Measurements from ENCODE around the gene ZNRF2. TPM values are rescaled to one million over a fixed set of nuclear protein-coding genes. Genes with fewer than 3 reads are reported as not detected.

Gene ZNRF2
- polyA plus RNA-seq, 1 donor (not counting 4 experiments of a cell fraction or from before 2014, with no cell fraction given): 7.0 TPM

DNA sequence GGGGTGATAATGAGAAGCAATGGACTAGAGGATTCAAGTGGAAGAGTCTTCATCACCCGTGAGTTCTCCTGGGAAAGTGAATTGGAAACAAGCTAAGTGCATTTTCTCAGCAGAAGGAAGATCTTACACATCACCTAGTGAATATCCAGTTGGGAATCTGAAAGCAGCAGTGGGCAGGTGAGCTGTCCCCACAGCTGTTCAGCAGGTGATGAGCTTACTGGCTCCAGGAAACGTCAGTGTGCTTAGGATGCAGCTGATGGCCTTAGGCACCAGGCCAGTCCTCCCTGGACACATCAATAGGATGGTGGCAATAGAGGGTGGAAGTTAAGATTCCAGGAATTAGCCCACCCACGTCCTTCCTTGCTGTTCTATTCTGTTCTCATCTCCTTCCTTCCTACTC, 127.5 kb downstream of the ZNRF2 start:
- Histone ChIP-seq H3K4me1 (ENCODE audit: control insufficient read depth, extremely low read depth, insufficient read depth, low read length) (peaks cover 11% of the 10 kb centered on the region), H3K27ac (ENCODE audit: control insufficient read depth, insufficient read depth, low read length) (no peak overlapping the region), H3K4me2 (ENCODE audit: control insufficient read depth, extremely low read depth, insufficient read depth, low read depth, low read length) (no peak overlapping the region), H3K27me3 (ENCODE audit: control insufficient read depth, extremely low read depth, insufficient read depth, low read length) (no peaks in the 10 kb centered on the region), H3K9me1 (ENCODE audit: control insufficient read depth, extremely low read depth, insufficient read depth, low read length) (no peaks in the 10 kb centered on the region), H3K79me2 (ENCODE audit: control insufficient read depth, insufficient read depth, low read length) (no peaks in the 10 kb centered on the region), H3K36me3 (ENCODE audit: control insufficient read depth in 2 of 2, extremely low read depth in 1 of 2, insufficient read depth in 2 of 2, low read length in 2 of 2) (no peaks in the 10 kb centered on the region), H3K4me3 (ENCODE audit: control insufficient read depth in 2 of 3, extremely low read depth in 1 of 3, insufficient read depth in 2 of 3, low read depth in 1 of 3, low read length in 3 of 3) (no peak overlapping the region), H2AFZ (ENCODE audit: control insufficient read depth, low read length) (no peak overlapping the region), H4K20me1 (ENCODE audit: control insufficient read depth, extremely low read depth, insufficient read depth, low read length) (no peaks in the 10 kb centered on the region), H3K9ac (ENCODE audit: control insufficient read depth, extremely low read depth, insufficient read depth, low read length) (no peak overlapping the region), H3K9me3 (ENCODE audit: control insufficient read depth, low read depth, low read length) (no peaks in the 10 kb centered on the region)
- DNase-seq (ENCODE audit: low read depth, low spot score) (no peak), FAIRE-seq (no peak)
- dilution Hi-C loops (cut with MboI; ENCODE audit: extremely low pct_ligation_motif_present, low sequenced_read_pairs): no loop called here
- TF ChIP-seq EZH2 (IDR thresholded peaks at IDR 0.05; ENCODE audit: low read length): no peak
- TF ChIP-seq, protein P1, sequence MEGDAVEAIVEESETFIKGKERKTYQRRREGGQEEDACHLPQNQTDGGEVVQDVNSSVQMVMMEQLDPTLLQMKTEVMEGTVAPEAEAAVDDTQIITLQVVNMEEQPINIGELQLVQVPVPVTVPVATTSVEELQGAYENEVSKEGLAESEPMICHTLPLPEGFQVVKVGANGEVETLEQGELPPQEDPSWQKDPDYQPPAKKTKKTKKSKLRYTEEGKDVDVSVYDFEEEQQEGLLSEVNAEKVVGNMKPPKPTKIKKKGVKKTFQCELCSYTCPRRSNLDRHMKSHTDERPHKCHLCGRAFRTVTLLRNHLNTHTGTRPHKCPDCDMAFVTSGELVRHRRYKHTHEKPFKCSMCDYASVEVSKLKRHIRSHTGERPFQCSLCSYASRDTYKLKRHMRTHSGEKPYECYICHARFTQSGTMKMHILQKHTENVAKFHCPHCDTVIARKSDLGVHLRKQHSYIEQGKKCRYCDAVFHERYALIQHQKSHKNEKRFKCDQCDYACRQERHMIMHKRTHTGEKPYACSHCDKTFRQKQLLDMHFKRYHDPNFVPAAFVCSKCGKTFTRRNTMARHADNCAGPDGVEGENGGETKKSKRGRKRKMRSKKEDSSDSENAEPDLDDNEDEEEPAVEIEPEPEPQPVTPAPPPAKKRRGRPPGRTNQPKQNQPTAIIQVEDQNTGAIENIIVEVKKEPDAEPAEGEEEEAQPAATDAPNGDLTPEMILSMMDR (optimal IDR thresholded peaks at IDR 0.05 in 1 of 3, IDR thresholded peaks at IDR 0.05 in 1 of 3, conservative IDR thresholded peaks at IDR 0.05 in 1 of 3; ENCODE audit: extremely low read depth in 1 of 3, insufficient read depth in 2 of 3, low read length in 3 of 3): no peak

DNA sequence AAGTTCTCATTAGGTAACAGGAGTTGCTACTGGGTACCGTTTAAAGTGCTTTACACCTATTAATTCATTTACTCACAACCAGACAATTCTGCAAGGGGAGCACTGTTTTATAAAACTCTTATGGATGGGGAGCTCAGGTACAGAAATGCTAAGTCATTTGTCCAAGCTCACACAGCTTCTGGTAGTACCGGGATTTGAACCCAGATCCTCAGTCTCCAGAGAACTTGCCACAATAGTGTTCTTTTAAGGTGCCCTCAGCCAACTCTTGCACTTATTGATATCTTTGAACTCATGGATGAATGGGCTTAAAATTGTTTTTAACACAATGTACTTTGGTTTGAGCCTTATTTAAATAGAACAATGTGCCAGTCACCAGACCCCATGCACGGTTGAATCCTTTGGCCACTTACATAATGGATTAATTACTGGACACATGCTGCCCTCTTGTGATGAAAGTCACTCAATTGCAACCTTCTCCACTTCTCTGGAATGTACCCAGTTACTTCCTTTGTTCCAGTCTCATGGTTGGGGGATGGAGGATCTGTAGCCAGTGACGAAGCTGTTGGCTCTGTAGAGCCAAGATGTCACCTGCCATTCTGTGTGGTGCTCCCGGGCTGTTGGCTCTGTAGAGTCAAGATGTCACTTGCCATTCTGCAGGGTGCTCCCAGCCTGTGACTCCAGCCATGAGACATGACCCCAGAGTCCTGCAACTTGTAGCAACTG, 128.5 kb downstream of the ZNRF2 start:
- H4K20me1 ChIP-seq (ENCODE audit: control insufficient read depth, extremely low read depth, insufficient read depth, low read length): no peaks in the 10 kb centered on the region
- peaks cover 3% of the 10 kb centered on the region for H3K4me1 ChIP-seq (ENCODE audit: control insufficient read depth, extremely low read depth, insufficient read depth, low read length)
- H3K79me2 ChIP-seq (ENCODE audit: control insufficient read depth, insufficient read depth, low read length): no peaks in the 10 kb centered on the region
- no peak overlapping the region for H3K27ac ChIP-seq (ENCODE audit: control insufficient read depth, insufficient read depth, low read length)
- H3K9me1 ChIP-seq (ENCODE audit: control insufficient read depth, extremely low read depth, insufficient read depth, low read length): no peaks in the 10 kb centered on the region
- H3K27me3 ChIP-seq (ENCODE audit: control insufficient read depth, extremely low read depth, insufficient read depth, low read length): no peaks in the 10 kb centered on the region
- H2AFZ ChIP-seq (ENCODE audit: control insufficient read depth, low read length): no peak overlapping the region
- H3K9ac ChIP-seq (ENCODE audit: control insufficient read depth, extremely low read depth, insufficient read depth, low read length): no peak overlapping the region
- H3K4me3 ChIP-seq (ENCODE audit: control insufficient read depth in 2 of 3, extremely low read depth in 1 of 3, insufficient read depth in 2 of 3, low read depth in 1 of 3, low read length in 3 of 3): no peak overlapping the region
- FAIRE-seq (peak; percentile 81), DNase-seq (ENCODE audit: low read depth, low spot score) (peak; percentile 42)
- no peak overlapping the region for H3K4me2 ChIP-seq (ENCODE audit: control insufficient read depth, extremely low read depth, insufficient read depth, low read depth, low read length)
- H3K36me3 ChIP-seq (ENCODE audit: control insufficient read depth in 2 of 2, extremely low read depth in 1 of 2, insufficient read depth in 2 of 2, low read length in 2 of 2): no peaks in the 10 kb centered on the region
- dilution Hi-C loops (cut with MboI; ENCODE audit: extremely low pct_ligation_motif_present, low sequenced_read_pairs): no loop called here
- H3K9me3 ChIP-seq (ENCODE audit: control insufficient read depth, low read depth, low read length): no peaks in the 10 kb centered on the region
- TF ChIP-seq, protein P1 (optimal IDR thresholded peaks at IDR 0.05 in 1 of 3, IDR thresholded peaks at IDR 0.05 in 1 of 3, conservative IDR thresholded peaks at IDR 0.05 in 1 of 3; ENCODE audit: extremely low read depth in 1 of 3, insufficient read depth in 2 of 3, low read length in 3 of 3): peak; percentile 24 to 75 (median 73)
- TF ChIP-seq EZH2 (IDR thresholded peaks at IDR 0.05; ENCODE audit: low read length): no peak
